Body of pancreas (tissue), 4 donors: Measurements from ENCODE around the gene AGBL2. TPM values are rescaled to one million over a fixed set of nuclear protein-coding genes. Genes with fewer than 3 reads are reported as not detected.

Source experiments
- ATAC-seq: fragments of 150-250 bp; one replicate; pipeline ENCODE4 v1.9.1; 2016
- DNase-seq, 4 donors: peaks; one replicate each; pipeline ENCODE4 v3.0.0-alpha.2; 2019
- H3K27ac ChIP-seq, 4 donors: fragments of 200-600 bp; sonication (generic); 1 replicate in 3 of 4; 2 replicates in 1 of 4; pipeline versions ENCODE4 v1.5.1 to v1.6.1; 2016 to 2019; ENCODE audit warnings: mild to moderate bottlenecking in 1 of 4, mixed read lengths in 1 of 4, moderate library complexity in 1 of 4
- H3K27me3 ChIP-seq, 2 donors: fragments of 200-600 bp; sonication (generic); one replicate each; pipeline ENCODE4 v1.6.0; 2016; ENCODE audit warnings: mild to moderate bottlenecking in 1 of 2
- H3K36me3 ChIP-seq, 2 donors: fragments of 200-600 bp; sonication (generic); replicated peaks in 1 of 2; 2 replicates each; pipeline ENCODE4 v1.5.1; 2016; ENCODE audit warnings: low read depth in 2 of 2; ENCODE audit not compliant: insufficient read depth in 1 of 2
- H3K4me1 ChIP-seq: fragments of 200-600 bp; sonication (generic); one replicate; pipeline ENCODE4 v1.6.0; 2016
- H3K4me3 ChIP-seq, 2 donors: fragments of 200-600 bp; sonication (generic); 1 replicate in 1 of 2; 2 replicates in 1 of 2; pipeline ENCODE4 v1.5.1; 2016 to 2019
- H3K9me3 ChIP-seq, 3 donors: fragments of 200-600 bp; sonication (generic); 1 replicate in 2 of 3; 2 replicates in 1 of 3; pipeline ENCODE4 v1.5.1; 2016
- POLR2A ChIP-seq, 3 donors: fragments of 450-650 bp; IDR thresholded peaks; one replicate each; pipeline ENCODE4 v1.6.1; 2016; ENCODE audit warnings: antibody characterized with exemption in 3 of 3, mild to moderate bottlenecking in 2 of 3
- WGBS, 2 donors: methylation state at CpG; one replicate each; pipeline ENCODE4 v1.1.5; 2017; 5-methylcytosine and 5-hydroxymethylcytosine counted together
- intact Hi-C: fragments of 100-400 bp; cut with DNase I; formaldehyde crosslinking; loops from one replicate; pipeline ENCODE4 v1.15.1; 2023
- total RNA-seq, 2 donors: library from RNA; depleted of rRNA; stranded (reverse); fragments of >200 nt; gene quantifications; one replicate each; pipeline ENCODE4 v1.1.0, GENCODE V29; 2016
- TF ChIP-seq, protein P1 (sequence below), 7 experiments: fragments of 450-650 bp in 4 of 7; fragments of 200-600 bp in 3 of 7; sonication (generic) in 3 of 7; IDR thresholded peaks; one replicate each; pipeline ENCODE4 v1.5.1; 2016 to 2019; ENCODE audit warnings: antibody characterized with exemption in 7 of 7

Gene AGBL2
- total RNA-seq, 2 donors from 2014 or later = 2.9 to 5.3 TPM

DNA sequence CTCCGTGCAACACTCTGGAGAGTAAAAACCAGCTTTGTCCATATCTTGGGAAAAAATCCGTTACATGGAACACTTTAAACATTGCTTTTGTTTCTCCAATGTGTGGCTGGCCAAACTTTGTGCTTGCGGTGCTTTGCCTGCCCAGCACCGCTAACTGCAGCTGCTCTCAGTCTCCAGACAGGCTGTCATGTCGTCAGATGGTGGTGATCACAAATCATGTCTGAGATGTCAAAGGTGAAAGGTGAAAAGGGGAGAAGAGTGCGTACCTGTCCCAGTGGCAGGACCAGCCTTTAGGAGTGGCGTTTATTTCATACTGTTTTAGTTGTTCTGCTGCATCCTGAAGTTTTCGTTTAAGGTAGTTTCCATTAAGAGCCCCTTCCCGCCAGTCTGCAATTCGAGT lies 17.1 kb upstream of the AGBL2 start:
- peaks cover 4% of the 10 kb centered on the region for H3K4me1 ChIP-seq
- DNase-seq = no peak
- ATAC-seq = no peak
- H3K9me3 ChIP-seq = no peaks in the 10 kb centered on the region
- H3K27me3 ChIP-seq = no peaks in the 10 kb centered on the region
- TF ChIP-seq, protein P1, sequence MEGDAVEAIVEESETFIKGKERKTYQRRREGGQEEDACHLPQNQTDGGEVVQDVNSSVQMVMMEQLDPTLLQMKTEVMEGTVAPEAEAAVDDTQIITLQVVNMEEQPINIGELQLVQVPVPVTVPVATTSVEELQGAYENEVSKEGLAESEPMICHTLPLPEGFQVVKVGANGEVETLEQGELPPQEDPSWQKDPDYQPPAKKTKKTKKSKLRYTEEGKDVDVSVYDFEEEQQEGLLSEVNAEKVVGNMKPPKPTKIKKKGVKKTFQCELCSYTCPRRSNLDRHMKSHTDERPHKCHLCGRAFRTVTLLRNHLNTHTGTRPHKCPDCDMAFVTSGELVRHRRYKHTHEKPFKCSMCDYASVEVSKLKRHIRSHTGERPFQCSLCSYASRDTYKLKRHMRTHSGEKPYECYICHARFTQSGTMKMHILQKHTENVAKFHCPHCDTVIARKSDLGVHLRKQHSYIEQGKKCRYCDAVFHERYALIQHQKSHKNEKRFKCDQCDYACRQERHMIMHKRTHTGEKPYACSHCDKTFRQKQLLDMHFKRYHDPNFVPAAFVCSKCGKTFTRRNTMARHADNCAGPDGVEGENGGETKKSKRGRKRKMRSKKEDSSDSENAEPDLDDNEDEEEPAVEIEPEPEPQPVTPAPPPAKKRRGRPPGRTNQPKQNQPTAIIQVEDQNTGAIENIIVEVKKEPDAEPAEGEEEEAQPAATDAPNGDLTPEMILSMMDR (IDR thresholded peaks at IDR 0.05) = no peak
- no peak for TF ChIP-seq POLR2A (IDR thresholded peaks at IDR 0.05)
- WGBS, 2 donors = 84% methylated on average over 10 of the region's 10 CpGs
- no peak overlapping the region for H3K4me3 ChIP-seq
- intact Hi-C loops = no loop called here
- H3K27ac ChIP-seq = no peak overlapping the region
- peaks cover 18 to 52% of the 10 kb centered on the region in 2 donors for H3K36me3 ChIP-seq

DNA sequence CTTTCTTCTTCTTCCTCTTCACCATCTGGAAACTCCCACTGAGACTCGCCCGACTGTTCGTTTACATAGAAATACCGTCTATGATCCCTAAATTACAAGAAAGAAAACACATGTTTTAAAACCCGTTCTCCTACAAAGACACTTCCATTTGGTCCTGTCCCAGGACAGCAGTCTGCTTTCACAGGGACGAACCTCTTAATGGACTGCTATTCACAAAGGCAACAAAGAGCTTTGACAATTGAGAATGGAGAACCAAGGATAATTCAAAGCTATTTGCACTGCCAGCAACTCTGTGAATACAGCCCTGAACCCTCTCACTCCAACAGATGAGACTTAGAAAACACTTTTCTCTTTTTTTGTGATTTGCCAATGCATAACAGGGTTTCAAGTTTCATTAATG lies 16.3 kb upstream of the AGBL2 start:
- Histone ChIP-seq H3K27me3 (no peaks in the 10 kb centered on the region), H3K4me1 (peaks cover 4% of the 10 kb centered on the region), H3K36me3 (peaks cover 18 to 49% of the 10 kb centered on the region in 2 donors), H3K27ac (no peak overlapping the region), H3K4me3 (no peak overlapping the region), H3K9me3 (no peaks in the 10 kb centered on the region)
- ATAC-seq = no peak
- TF ChIP-seq, protein P1 (IDR thresholded peaks at IDR 0.05) = no peak
- no peak for TF ChIP-seq POLR2A (IDR thresholded peaks at IDR 0.05)
- intact Hi-C loops = no loop called here
- WGBS, 2 donors = 47 to 50% methylated on average over 6 of the region's 6 CpGs
- no peak for DNase-seq

DNA sequence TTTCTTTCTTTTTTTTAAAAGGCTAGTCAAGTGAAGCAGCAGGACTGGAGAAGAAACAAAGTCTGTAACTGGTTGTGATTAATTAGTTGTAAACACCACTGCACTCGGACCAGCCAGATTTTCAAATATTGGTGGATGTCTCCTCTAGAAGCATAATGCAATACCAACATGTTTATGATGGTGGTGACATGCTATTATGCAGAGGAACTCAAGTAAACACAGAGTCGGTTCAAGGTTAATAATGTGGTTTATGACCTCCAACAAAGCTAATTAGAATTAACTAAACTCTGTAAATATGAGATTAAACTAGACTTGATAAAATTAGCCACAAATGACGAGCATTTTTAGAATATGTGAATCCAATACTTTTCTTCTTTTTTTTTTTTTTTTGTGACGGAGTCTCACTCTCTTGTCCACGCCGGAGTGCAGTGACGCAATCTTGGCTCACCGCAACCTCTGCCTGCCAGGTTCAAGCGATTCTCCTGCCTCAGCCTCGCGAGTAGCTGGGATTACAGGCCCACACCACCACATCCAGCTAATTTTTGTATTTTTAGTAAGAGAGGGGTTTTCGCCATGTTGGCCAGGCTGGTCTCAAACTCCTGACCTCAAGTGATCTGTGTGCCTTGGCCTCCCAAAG lies 11.8 kb upstream of the AGBL2 start:
- no peaks in the 10 kb centered on the region for H3K27me3 ChIP-seq
- DNase-seq = no peak
- H3K4me1 ChIP-seq = peaks cover 18% of the 10 kb centered on the region
- H3K36me3 ChIP-seq = peaks cover 9 to 38% of the 10 kb centered on the region in 2 donors
- TF ChIP-seq, protein P1 (IDR thresholded peaks at IDR 0.05) = no peak
- TF ChIP-seq POLR2A (IDR thresholded peaks at IDR 0.05) = no peak
- intact Hi-C loops = no loop called here
- 78 to 85% methylated on average over 12 of the region's 12 CpGs for WGBS, 2 donors
- H3K27ac ChIP-seq = peak overlapping the region in 1 of 4 donors; percentile 15
- ATAC-seq = no peak
- no peaks in the 10 kb centered on the region for H3K9me3 ChIP-seq
- no peak overlapping the region for H3K4me3 ChIP-seq

DNA sequence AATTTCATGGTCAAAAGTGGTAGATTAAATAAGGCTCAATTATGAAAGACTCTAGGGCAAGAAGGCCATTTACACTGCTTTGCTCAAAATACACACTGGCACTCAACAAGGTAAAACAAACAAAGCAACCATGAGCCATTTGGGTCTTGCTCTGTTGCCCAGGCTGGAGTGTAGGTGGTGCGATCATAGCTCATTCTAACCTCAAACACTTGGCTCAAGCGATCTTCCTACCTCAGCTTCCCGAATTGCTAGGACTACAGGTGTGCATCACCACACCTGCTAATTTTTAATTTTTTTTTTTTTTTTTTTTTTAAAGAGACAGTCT lies 10.9 kb upstream of the AGBL2 start:
- 72 to 73% methylated on average over 3 of the region's 3 CpGs for WGBS, 2 donors
- H3K27me3 ChIP-seq = no peaks in the 10 kb centered on the region
- H3K36me3 ChIP-seq = peaks cover 9 to 33% of the 10 kb centered on the region in 2 donors

More for the DNA sequence above, 10.9 kb upstream of the AGBL2 start:
- ATAC-seq (no peak), DNase-seq (no peak)
- Histone ChIP-seq H3K4me1 (peaks cover 14% of the 10 kb centered on the region), H3K9me3 (no peaks in the 10 kb centered on the region), H3K27ac (peak overlapping the region in 2 of 4 donors; percentile 15 to 29), H3K4me3 (no peak overlapping the region)
- intact Hi-C loops = no loop called here
- TF ChIP-seq, protein P1 (IDR thresholded peaks at IDR 0.05) = no peak
- no peak for TF ChIP-seq POLR2A (IDR thresholded peaks at IDR 0.05)
